Uterus (tissue), 4 donors: ENCODE measurements around the gene CASP2. TPM values are rescaled to one million over a fixed set of nuclear protein-coding genes. Genes with fewer than 3 reads are reported as not detected.
"Not testable (repeated sequence)": the region's sequence is repeated elsewhere in the genome, so short reads cannot be mapped to it uniquely, and the experiment has no call there.

ENCODE experiments used
- DNase-seq, 2 donors: peaks; one replicate each; pipeline ENCODE4 v3.0.0-alpha.2; 2019 to 2020
- H3K27ac ChIP-seq, 2 donors: fragments of 200-600 bp; sonication (generic); 1 replicate in 1 of 2; 2 replicates in 1 of 2; pipeline ENCODE4 v1.5.1; 2016 to 2018
- H3K27me3 ChIP-seq, 2 donors: fragments of 200-600 bp; sonication (generic); one replicate each; pipeline ENCODE4 v1.5.1; 2018 to 2019; ENCODE audit warnings: control low read depth in 1 of 2
- H3K36me3 ChIP-seq, 2 donors: fragments of 200-600 bp; sonication (generic); one replicate each; pipeline ENCODE4 v1.5.1; 2019; ENCODE audit warnings: control low read depth in 1 of 2
- H3K4me1 ChIP-seq, 2 donors: fragments of 200-600 bp; sonication (generic); one replicate each; pipeline ENCODE4 v1.5.1; 2018 to 2019; ENCODE audit warnings: control low read depth in 1 of 2
- H3K4me3 ChIP-seq, 2 donors: fragments of 200-600 bp; sonication (generic); 1 replicate in 1 of 2; 2 replicates in 1 of 2; pipeline ENCODE4 v1.5.1; 2018 to 2019; ENCODE audit warnings: mild to moderate bottlenecking in 1 of 2
- H3K9me3 ChIP-seq, 2 donors: fragments of 200-600 bp; sonication (generic); one replicate each; pipeline ENCODE4 v1.5.1; 2019; ENCODE audit warnings: control low read depth in 1 of 2
- POLR2A ChIP-seq, 2 donors: fragments of 450-650 bp; IDR thresholded peaks; one replicate each; pipeline ENCODE4 v1.6.1; 2016; ENCODE audit warnings: antibody characterized with exemption in 2 of 2, mild to moderate bottlenecking in 1 of 2, moderate library complexity in 1 of 2
- intact Hi-C: fragments of 100-400 bp; cut with DNase I; formaldehyde crosslinking; loops from one replicate; pipeline ENCODE4 v1.15.1; 2023; ENCODE audit warnings: low total_unique reads
- total RNA-seq, 4 donors: library from RNA; depleted of rRNA in 3 of 4; stranded (reverse); fragments of >200 nt in 3 of 4; gene quantifications; one replicate each; pipeline versions ENCODE4 v1.1.0 to v1.2.4, GENCODE V29; 2014 to 2023
- TF ChIP-seq, protein P1 (sequence below), 4 experiments: fragments of 200-600 bp in 2 of 4; fragments of 450-650 bp in 2 of 4; sonication (generic) in 2 of 4; IDR thresholded peaks; one replicate each; pipeline ENCODE4 v1.5.1; 2016 to 2019; ENCODE audit warnings: antibody characterized with exemption in 4 of 4, mild to moderate bottlenecking in 2 of 4, moderate library complexity in 1 of 4
- donor health status: DM: yes; HTN: yes; CAD: no.

Gene CASP2
- total RNA-seq, 4 donors from 2014 or later, result 4.1 to 32.2 (median 24.5) TPM

- intact Hi-C loops, result no loop called here
These were observed 24.6 kb upstream of the CASP2 start, which contains the start of gene GSTK1 for GRCh38 chr7:143263266-143264195. Gene GSTK1, plus strand, starts transcription at chr7:143263441. Its CDS starts 73 bp downstream, at chr7:143263514.

GRCh38 chr7:143264196-143264568 lies 24.0 kb upstream of the CASP2 start:
- peak overlapping the region; percentile 87 to 88 for H3K27ac ChIP-seq
- H3K27me3 ChIP-seq, H3K36me3 ChIP-seq, intact Hi-C loops, H3K9me3 ChIP-seq, DNase-seq, H3K4me1 ChIP-seq: not testable (repeated sequence)
- H3K4me3 ChIP-seq, result peak overlapping the region; percentile 62 to 71

More at GRCh38 chr7:143263266-143264195, 24.6 kb upstream of the CASP2 start, which contains the start of gene GSTK1:
- Histone ChIP-seq H3K27me3 (no peaks in the 10 kb centered on the region), H3K27ac (peak within 1 kb of the TSS; percentile 87 to 88), H3K9me3 (no peaks in the 10 kb centered on the region), H3K4me1 (no peaks in the 10 kb centered on the region), H3K4me3 (peak within 1 kb of the TSS; percentile 62 to 71), H3K36me3 (no peaks in the 10 kb centered on the region)
- TF ChIP-seq POLR2A (IDR thresholded peaks at IDR 0.05), result peak; percentile 70 to 75
- TF ChIP-seq, protein P1, sequence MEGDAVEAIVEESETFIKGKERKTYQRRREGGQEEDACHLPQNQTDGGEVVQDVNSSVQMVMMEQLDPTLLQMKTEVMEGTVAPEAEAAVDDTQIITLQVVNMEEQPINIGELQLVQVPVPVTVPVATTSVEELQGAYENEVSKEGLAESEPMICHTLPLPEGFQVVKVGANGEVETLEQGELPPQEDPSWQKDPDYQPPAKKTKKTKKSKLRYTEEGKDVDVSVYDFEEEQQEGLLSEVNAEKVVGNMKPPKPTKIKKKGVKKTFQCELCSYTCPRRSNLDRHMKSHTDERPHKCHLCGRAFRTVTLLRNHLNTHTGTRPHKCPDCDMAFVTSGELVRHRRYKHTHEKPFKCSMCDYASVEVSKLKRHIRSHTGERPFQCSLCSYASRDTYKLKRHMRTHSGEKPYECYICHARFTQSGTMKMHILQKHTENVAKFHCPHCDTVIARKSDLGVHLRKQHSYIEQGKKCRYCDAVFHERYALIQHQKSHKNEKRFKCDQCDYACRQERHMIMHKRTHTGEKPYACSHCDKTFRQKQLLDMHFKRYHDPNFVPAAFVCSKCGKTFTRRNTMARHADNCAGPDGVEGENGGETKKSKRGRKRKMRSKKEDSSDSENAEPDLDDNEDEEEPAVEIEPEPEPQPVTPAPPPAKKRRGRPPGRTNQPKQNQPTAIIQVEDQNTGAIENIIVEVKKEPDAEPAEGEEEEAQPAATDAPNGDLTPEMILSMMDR (IDR thresholded peaks at IDR 0.05), result no peak
- DNase-seq, result peak; percentile 70 to 83

- H3K9me3 ChIP-seq, result no peaks in the 10 kb centered on the region
- H3K27me3 ChIP-seq, result no peaks in the 10 kb centered on the region
- no peak for DNase-seq
- H3K4me1 ChIP-seq, result no peaks in the 10 kb centered on the region
- no peak overlapping the region for H3K4me3 ChIP-seq
- H3K27ac ChIP-seq, result no peak overlapping the region
- TF ChIP-seq, protein P1 (IDR thresholded peaks at IDR 0.05), result no peak
- no peak for TF ChIP-seq POLR2A (IDR thresholded peaks at IDR 0.05)
- intact Hi-C loops, result no loop called here
- no peaks in the 10 kb centered on the region for H3K36me3 ChIP-seq
These were observed 23.0 kb upstream of the CASP2 start for GRCh38 chr7:143265017-143265693.

GRCh38 chr7:143269251-143269650 lies 18.9 kb upstream of the CASP2 start:
- no peak overlapping the region for H3K4me3 ChIP-seq
- intact Hi-C loops, result no loop called here
- no peak for DNase-seq
- H3K4me1 ChIP-seq, result no peaks in the 10 kb centered on the region
- no peak overlapping the region for H3K27ac ChIP-seq
- no peaks in the 10 kb centered on the region for H3K27me3 ChIP-seq
- no peaks in the 10 kb centered on the region for H3K36me3 ChIP-seq
- no peaks in the 10 kb centered on the region for H3K9me3 ChIP-seq
- TF ChIP-seq, protein P1 (IDR thresholded peaks at IDR 0.05), result no peak
- no peak for TF ChIP-seq POLR2A (IDR thresholded peaks at IDR 0.05)

GRCh38 chr7:143271240-143271639 lies 16.9 kb upstream of the CASP2 start:
- DNase-seq, result no peak
- Histone ChIP-seq H3K9me3 (no peaks in the 10 kb centered on the region), H3K4me3 (no peak overlapping the region), H3K36me3 (no peaks in the 10 kb centered on the region), H3K27ac (no peak overlapping the region), H3K4me1 (no peaks in the 10 kb centered on the region), H3K27me3 (no peaks in the 10 kb centered on the region)
- no peak for TF ChIP-seq POLR2A (IDR thresholded peaks at IDR 0.05)
- TF ChIP-seq, protein P1 (IDR thresholded peaks at IDR 0.05), result no peak
- intact Hi-C loops, result no loop called here
